Germinal center (tissue), 1 donor: ENCODE measurements around the gene TMEM43.

Experiments
- DNase-seq: peaks from one replicate; pipeline ENCODE4 v3.0.0; 2012; ENCODE audit warnings: mixed read lengths, low spot score

The TMEM43 gene

GRCh38 chr3:14151471-14152083 lies 26.7 kb downstream of the TMEM43 start:
- DNase-seq: no peak

GRCh38 chr3:14152233-14152962 lies 27.5 kb downstream of the TMEM43 start:
- peak; percentile 30 for DNase-seq

- no peak for DNase-seq
Measured at GRCh38 chr3:14152963-14153355, 28.1 kb downstream of the TMEM43 start.

- no peak for DNase-seq
Measured at GRCh38 chr3:14153663-14154062, 28.8 kb downstream of the TMEM43 start.

GRCh38 chr3:14154276-14154675 lies 29.4 kb downstream of the TMEM43 start:
- no peak for DNase-seq

- DNase-seq: no peak
Measured at GRCh38 chr3:14154895-14155440, 30.1 kb downstream of the TMEM43 start.

- DNase-seq: no peak
Measured at GRCh38 chr3:14156201-14156600, 31.3 kb downstream of the TMEM43 start.

- no peak for DNase-seq
Measured at GRCh38 chr3:14156843-14157561, 32.1 kb downstream of the TMEM43 start.

- no peak for DNase-seq
Measured at GRCh38 chr3:14157951-14158350, 33.1 kb downstream of the TMEM43 start.

- no peak for DNase-seq
Measured at GRCh38 chr3:14158370-14158769, 33.5 kb downstream of the TMEM43 start.

GRCh38 chr3:14159426-14159825 lies 34.6 kb downstream of the TMEM43 start:
- no peak for DNase-seq

GRCh38 chr3:14161282-14161681 lies 36.4 kb downstream of the TMEM43 start:
- no peak for DNase-seq

- DNase-seq: no peak
Measured at GRCh38 chr3:14162178-14162577, 37.3 kb downstream of the TMEM43 start.

GRCh38 chr3:14166877-14167603 lies 42.2 kb downstream of the TMEM43 start:
- no peak for DNase-seq

GRCh38 chr3:14169435-14169834 lies 44.6 kb downstream of the TMEM43 start:
- DNase-seq: no peak

- DNase-seq: no peak
Measured at GRCh38 chr3:14169871-14170270, 45.0 kb downstream of the TMEM43 start.

GRCh38 chr3:14170531-14171159 lies 45.8 kb downstream of the TMEM43 start:
- no peak for DNase-seq

GRCh38 chr3:14172496-14172895 lies 47.6 kb downstream of the TMEM43 start:
- DNase-seq: no peak

GRCh38 chr3:14174483-14174882 lies 49.6 kb downstream of the TMEM43 start:
- DNase-seq: no peak

GRCh38 chr3:14175383-14176037 lies 50.7 kb downstream of the TMEM43 start:
- peak; percentile 71 for DNase-seq

- DNase-seq: no peak
Measured at GRCh38 chr3:14177580-14178246, 52.9 kb downstream of the TMEM43 start.
